ENCODE results near the gene VPS13A. TPM values are rescaled to one million over a fixed set of nuclear protein-coding genes. Genes with fewer than 3 reads are reported as not detected.

Gene VPS13A
- total RNA-seq, 1 donor from 2014 or later, result 66.8 TPM

- Histone ChIP-seq H3K36me3 (no peaks in the 10 kb centered on the region), H3K9me3 (ENCODE audit: low read depth) (no peaks in the 10 kb centered on the region), H2AFZ (replicated peaks) (no peak overlapping the region), H3F3A (ENCODE audit: low read depth) (no peaks in the 10 kb centered on the region), H3K27ac (no peak overlapping the region), H3K9ac (no peak overlapping the region), H4K20me1 (ENCODE audit: low read depth) (no peaks in the 10 kb centered on the region), H3K27me3 (no peaks in the 10 kb centered on the region), H3K79me2 (ENCODE audit: low read depth) (no peaks in the 10 kb centered on the region), H3K4me2 (no peak overlapping the region), H3K4me1 (peaks cover 6% of the 10 kb centered on the region), H3K4me3 (no peak overlapping the region)
- Mint-ChIP-seq H3K36me3 (no peaks in the 10 kb centered on the region), H3K4me3 (no peak overlapping the region), H3K27me3 (ENCODE audit: insufficient read depth, low read depth) (no peaks in the 10 kb centered on the region), H3K4me1 (no peaks in the 10 kb centered on the region), H3K9me3 (peaks cover 19% of the 10 kb centered on the region), H3K27ac (no peak overlapping the region)
- TF ChIP-seq CTCF (IDR thresholded peaks at IDR 0.05) (no peak), EZH2phosphoT487 (IDR thresholded peaks at IDR 0.05) (no peak), EZH2 (IDR thresholded peaks at IDR 0.05) (no peak)
- no peak for DNase-seq (ENCODE audit: low spot score)
Observed at GRCh38 chr9:77469515-77470231, 292.3 kb downstream of the VPS13A start.

Other genes starting within 250 kb of the VPS13A start
- gene FOXB2, start 157.9 kb upstream of the VPS13A start, total RNA-seq (ENCODE audit: low replicate concordance), result not detected in 2 replicates

All from neural progenitor cell (in vitro differentiated cells).